Measurements from ENCODE around the gene ENTREP3. TPM values are rescaled to one million over a fixed set of nuclear protein-coding genes. Genes with fewer than 3 reads are reported as not detected.

Gene ENTREP3
- total RNA-seq, 2 donors from 2014 or later: 49.5 to 65.9 TPM

- Histone ChIP-seq H3K36me3 (ENCODE audit: control insufficient read depth, insufficient read depth, low read length) (peaks cover 9% of the 10 kb centered on the region), H3K9ac (ENCODE audit: extremely low read depth, low read length, poor library complexity, severe bottlenecking) (peak within 1 kb of the TSS; percentile 99), H3K4me1 (ENCODE audit: control insufficient read depth, insufficient read depth, low read length) (peaks cover 5% of the 10 kb centered on the region), H3K9me3 (ENCODE audit: control insufficient read depth, low read length) (no peaks in the 10 kb centered on the region), H3K27me3 (ENCODE audit: control insufficient read depth, insufficient read depth, low read length, poor library complexity, severe bottlenecking) (no peaks in the 10 kb centered on the region), H3K27ac (ENCODE audit: low read depth, low read length) (peak within 1 kb of the TSS; percentile 99), H3K4me3 (ENCODE audit: low read length) (peak within 1 kb of the TSS; percentile 93)
- peaks cover 24% of the 10 kb centered on the region for H3K4me1 Mint-ChIP-seq
- H3K36me3 Mint-ChIP-seq (ENCODE audit: low read depth): peaks cover 14% of the 10 kb centered on the region
- TF ChIP-seq CTCF (conservative IDR thresholded peaks at IDR 0.05): no peak
- DNase-seq: peak; percentile 78
- peaks cover 1% of the 10 kb centered on the region for H3K27me3 Mint-ChIP-seq (ENCODE audit: insufficient read depth)
- peak within 1 kb of the TSS; percentile 89 for H3K4me3 Mint-ChIP-seq
- no peaks in the 10 kb centered on the region for H3K9me3 Mint-ChIP-seq
- H3K27ac Mint-ChIP-seq: peak within 1 kb of the TSS; percentile 94
- 11 to 18% methylated on average over 12 to 17 of the region's 17 CpGs for WGBS, 2 experiments (ENCODE audit: insufficient coverage in 1 of 2, insufficient read length in 1 of 2)
Observed at GRCh38 chr1:155207806-155208540, 47.3 kb downstream of the ENTREP3 start, which contains the start of gene THBS3. Gene THBS3 (minus strand): TSS chr1:155207897. CDS start chr1:155207876, 21 bp downstream.

GRCh38 chr1:155206891-155207805, 48.1 kb downstream of the ENTREP3 start:
- peaks cover 19% of the 10 kb centered on the region for H3K36me3 Mint-ChIP-seq (ENCODE audit: low read depth)
- peak overlapping the region; percentile 89 for H3K4me3 Mint-ChIP-seq
- Histone ChIP-seq H3K9ac (ENCODE audit: extremely low read depth, low read length, poor library complexity, severe bottlenecking) (peak overlapping the region; percentile 99), H3K36me3 (ENCODE audit: control insufficient read depth, insufficient read depth, low read length) (peaks cover 9% of the 10 kb centered on the region), H3K9me3 (ENCODE audit: control insufficient read depth, low read length) (no peaks in the 10 kb centered on the region), H3K27ac (ENCODE audit: low read depth, low read length) (peak overlapping the region; percentile 99), H3K4me1 (ENCODE audit: control insufficient read depth, insufficient read depth, low read length) (peaks cover 5% of the 10 kb centered on the region), H3K27me3 (ENCODE audit: control insufficient read depth, insufficient read depth, low read length, poor library complexity, severe bottlenecking) (no peaks in the 10 kb centered on the region), H3K4me3 (ENCODE audit: low read length) (peak overlapping the region; percentile 93)
- no peaks in the 10 kb centered on the region for H3K9me3 Mint-ChIP-seq
- DNase-seq: peak; percentile 97
- H3K4me1 Mint-ChIP-seq: peaks cover 24% of the 10 kb centered on the region
- TF ChIP-seq CTCF (conservative IDR thresholded peaks at IDR 0.05): peak; percentile 92
- WGBS, 2 experiments (ENCODE audit: insufficient coverage in 1 of 2, insufficient read length in 1 of 2): 12 to 31% methylated on average over 8 to 13 of the region's 13 CpGs
- peak overlapping the region; percentile 20 for H3K27ac Mint-ChIP-seq
- peaks cover 1% of the 10 kb centered on the region for H3K27me3 Mint-ChIP-seq (ENCODE audit: insufficient read depth)

GRCh38 chr1:155205969-155206593, 49.2 kb downstream of the ENTREP3 start:
- no peaks in the 10 kb centered on the region for H3K9me3 ChIP-seq (ENCODE audit: control insufficient read depth, low read length)
- no peak for DNase-seq
- peaks cover 24% of the 10 kb centered on the region for H3K4me1 Mint-ChIP-seq
- H3K27me3 Mint-ChIP-seq (ENCODE audit: insufficient read depth): peaks cover 1% of the 10 kb centered on the region
- H3K36me3 Mint-ChIP-seq (ENCODE audit: low read depth): peaks cover 24% of the 10 kb centered on the region
- no peak overlapping the region for H3K9ac ChIP-seq (ENCODE audit: extremely low read depth, low read length, poor library complexity, severe bottlenecking)
- H3K27ac Mint-ChIP-seq: no peak overlapping the region
- WGBS, 2 experiments (ENCODE audit: insufficient coverage in 1 of 2, insufficient read length in 1 of 2): 84 to 94% methylated on average over 3 to 9 of the region's 9 CpGs
- H3K9me3 Mint-ChIP-seq: no peaks in the 10 kb centered on the region
- H3K4me1 ChIP-seq (ENCODE audit: control insufficient read depth, insufficient read depth, low read length): peaks cover 5% of the 10 kb centered on the region
- no peak overlapping the region for H3K4me3 ChIP-seq (ENCODE audit: low read length)
- TF ChIP-seq CTCF (conservative IDR thresholded peaks at IDR 0.05): no peak
- H3K27me3 ChIP-seq (ENCODE audit: control insufficient read depth, insufficient read depth, low read length, poor library complexity, severe bottlenecking): no peaks in the 10 kb centered on the region
- no peak overlapping the region for H3K4me3 Mint-ChIP-seq
- H3K36me3 ChIP-seq (ENCODE audit: control insufficient read depth, insufficient read depth, low read length): peaks cover 9% of the 10 kb centered on the region
- no peak overlapping the region for H3K27ac ChIP-seq (ENCODE audit: low read depth, low read length)

All from endodermal cell (in vitro differentiated cells).